PFSK-1 (cell line): ENCODE results near the gene THEMIS.

ENCODE experiments used
- FOXP2 ChIP-seq: optimal IDR thresholded peaks from 2 replicates; pipeline ENCODE3; 2011; ENCODE audit warnings: borderline replicate concordance, control low read depth, inconsistent platforms; ENCODE audit not compliant: insufficient read depth; ENCODE audit errors: extremely low read length, extremely low read depth
- POLR2AphosphoS5 ChIP-seq: IDR thresholded peaks from 2 replicates; pipeline ENCODE4 v1.6.1; 2012; ENCODE audit warnings: low read depth, mild to moderate bottlenecking, control low read depth, low read length, moderate library complexity
- SIN3A ChIP-seq: IDR thresholded peaks from 2 replicates; pipeline ENCODE4 v1.6.1; 2012; ENCODE audit warnings: mild to moderate bottlenecking, low read length, moderate library complexity, borderline replicate concordance; ENCODE audit not compliant: insufficient read depth
- TAF1 ChIP-seq: IDR thresholded peaks from 2 replicates; pipeline ENCODE4 v1.6.1; 2012; ENCODE audit warnings: low read length, control low read depth, borderline replicate concordance; ENCODE audit not compliant: insufficient read depth
- TF ChIP-seq, protein P1 (sequence below), 2 experiments: IDR thresholded peaks; 2 replicates each; pipeline versions ENCODE4 v1.6.1 to v1.8.0; 2011 to 2012; ENCODE audit warnings: low read depth in 2 of 2, low read length in 2 of 2, control low read depth in 1 of 2, inconsistent platforms in 1 of 2, mild to moderate bottlenecking in 1 of 2, moderate library complexity in 1 of 2; ENCODE audit not compliant: insufficient read depth in 1 of 2

THEMIS gene

DNA sequence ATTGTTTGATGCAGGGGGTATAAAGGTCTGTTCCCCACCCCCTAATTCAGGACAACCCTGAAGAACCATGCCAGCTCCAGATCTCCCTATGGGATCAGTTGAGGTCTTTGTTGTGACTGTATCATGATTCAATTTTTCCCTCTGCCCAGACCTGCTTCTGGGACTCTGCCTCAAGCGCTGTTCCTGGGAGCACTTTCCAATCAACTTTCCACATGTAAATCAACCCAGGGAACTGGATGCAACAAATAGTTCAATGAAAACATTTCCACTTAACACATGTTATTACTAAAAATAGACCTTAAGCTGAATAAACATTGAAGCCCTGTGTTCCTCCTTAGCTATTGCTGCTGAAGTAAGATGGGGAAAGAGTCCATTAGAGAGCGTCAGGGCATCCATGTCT is 184.4 kb downstream of the THEMIS start:
- TF ChIP-seq SIN3A (no peak), FOXP2 (no peak), TAF1 (no peak), POLR2AphosphoS5 (no peak)
- TF ChIP-seq, protein P1, sequence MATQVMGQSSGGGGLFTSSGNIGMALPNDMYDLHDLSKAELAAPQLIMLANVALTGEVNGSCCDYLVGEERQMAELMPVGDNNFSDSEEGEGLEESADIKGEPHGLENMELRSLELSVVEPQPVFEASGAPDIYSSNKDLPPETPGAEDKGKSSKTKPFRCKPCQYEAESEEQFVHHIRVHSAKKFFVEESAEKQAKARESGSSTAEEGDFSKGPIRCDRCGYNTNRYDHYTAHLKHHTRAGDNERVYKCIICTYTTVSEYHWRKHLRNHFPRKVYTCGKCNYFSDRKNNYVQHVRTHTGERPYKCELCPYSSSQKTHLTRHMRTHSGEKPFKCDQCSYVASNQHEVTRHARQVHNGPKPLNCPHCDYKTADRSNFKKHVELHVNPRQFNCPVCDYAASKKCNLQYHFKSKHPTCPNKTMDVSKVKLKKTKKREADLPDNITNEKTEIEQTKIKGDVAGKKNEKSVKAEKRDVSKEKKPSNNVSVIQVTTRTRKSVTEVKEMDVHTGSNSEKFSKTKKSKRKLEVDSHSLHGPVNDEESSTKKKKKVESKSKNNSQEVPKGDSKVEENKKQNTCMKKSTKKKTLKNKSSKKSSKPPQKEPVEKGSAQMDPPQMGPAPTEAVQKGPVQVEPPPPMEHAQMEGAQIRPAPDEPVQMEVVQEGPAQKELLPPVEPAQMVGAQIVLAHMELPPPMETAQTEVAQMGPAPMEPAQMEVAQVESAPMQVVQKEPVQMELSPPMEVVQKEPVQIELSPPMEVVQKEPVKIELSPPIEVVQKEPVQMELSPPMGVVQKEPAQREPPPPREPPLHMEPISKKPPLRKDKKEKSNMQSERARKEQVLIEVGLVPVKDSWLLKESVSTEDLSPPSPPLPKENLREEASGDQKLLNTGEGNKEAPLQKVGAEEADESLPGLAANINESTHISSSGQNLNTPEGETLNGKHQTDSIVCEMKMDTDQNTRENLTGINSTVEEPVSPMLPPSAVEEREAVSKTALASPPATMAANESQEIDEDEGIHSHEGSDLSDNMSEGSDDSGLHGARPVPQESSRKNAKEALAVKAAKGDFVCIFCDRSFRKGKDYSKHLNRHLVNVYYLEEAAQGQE (IDR thresholded peaks at IDR 0.05; ENCODE audit: insufficient read depth in 1 of 2, low read depth in 2 of 2, low read length in 2 of 2) = no peak

DNA sequence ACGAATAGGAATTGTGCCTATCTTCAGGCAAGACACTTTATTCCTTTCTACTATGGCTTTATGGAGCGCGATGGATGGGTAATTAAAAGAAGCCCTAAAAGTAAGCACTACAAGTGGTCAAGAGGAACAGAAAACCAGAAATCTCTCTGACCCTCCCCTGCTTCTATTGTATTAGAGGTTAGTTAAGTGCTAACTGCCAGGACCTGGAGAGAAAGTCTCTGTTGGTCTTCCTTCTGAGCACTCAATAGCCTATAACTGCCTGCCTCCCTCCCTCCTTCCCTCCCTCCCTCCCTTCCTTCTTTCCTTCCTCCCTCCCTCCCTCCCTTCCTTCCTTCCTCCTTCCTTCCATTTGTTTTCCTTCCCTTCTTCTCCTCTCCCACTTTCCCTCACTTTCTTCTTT is 190.2 kb downstream of the THEMIS start:
- TF ChIP-seq POLR2AphosphoS5 = no peak
- no peak for TF ChIP-seq FOXP2
- TF ChIP-seq, protein P1 (IDR thresholded peaks at IDR 0.05; ENCODE audit: insufficient read depth in 1 of 2, low read depth in 2 of 2, low read length in 2 of 2) = no peak
- no peak for TF ChIP-seq SIN3A
- TF ChIP-seq TAF1 = no peak

DNA sequence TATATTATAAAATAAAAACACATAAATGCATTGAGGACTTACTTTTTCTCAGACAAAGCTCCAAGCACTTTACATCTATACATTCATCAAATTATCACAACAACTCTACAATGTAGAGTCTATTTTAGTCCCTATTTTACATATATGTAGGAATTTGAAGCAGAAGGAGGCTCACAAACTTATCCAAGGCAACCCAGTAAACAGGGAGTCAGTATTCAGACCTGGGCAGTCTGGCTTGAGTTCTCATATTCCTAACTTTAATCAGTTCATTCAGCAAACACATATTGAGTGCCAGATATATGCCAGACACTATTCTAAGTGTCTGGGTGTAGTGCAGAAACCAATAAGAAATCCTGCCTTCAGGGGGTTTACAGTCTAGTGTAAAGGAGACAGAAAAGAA is 194.6 kb downstream of the THEMIS start:
- TF ChIP-seq, protein P1 (IDR thresholded peaks at IDR 0.05; ENCODE audit: insufficient read depth in 1 of 2, low read depth in 2 of 2, low read length in 2 of 2) = no peak
- no peak for TF ChIP-seq FOXP2
- no peak for TF ChIP-seq TAF1
- no peak for TF ChIP-seq POLR2AphosphoS5
- no peak for TF ChIP-seq SIN3A

DNA sequence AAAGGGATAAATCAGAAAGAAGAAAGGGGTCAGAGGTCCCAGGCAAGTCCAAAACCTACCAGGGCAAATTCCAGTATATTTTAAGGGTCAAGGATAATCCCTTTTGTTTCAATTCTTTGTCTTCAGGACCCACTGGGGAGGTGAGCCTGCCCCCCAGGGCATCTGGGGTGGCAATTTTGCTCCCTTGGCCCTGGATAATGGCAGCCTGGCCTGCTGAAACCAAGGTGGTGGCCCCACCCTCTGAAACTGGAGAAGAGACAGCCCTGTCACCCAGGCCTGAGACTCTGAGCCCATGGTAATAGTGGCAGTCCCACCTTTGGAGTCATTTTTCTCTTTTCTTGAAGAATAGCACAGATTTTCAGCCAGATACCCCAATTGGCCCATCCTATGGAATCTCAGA is 205.8 kb downstream of the THEMIS start:
- TF ChIP-seq POLR2AphosphoS5 (no peak), TAF1 (no peak), FOXP2 (no peak), SIN3A (no peak)
- TF ChIP-seq, protein P1 (IDR thresholded peaks at IDR 0.05; ENCODE audit: insufficient read depth in 1 of 2, low read depth in 2 of 2, low read length in 2 of 2) = no peak

DNA sequence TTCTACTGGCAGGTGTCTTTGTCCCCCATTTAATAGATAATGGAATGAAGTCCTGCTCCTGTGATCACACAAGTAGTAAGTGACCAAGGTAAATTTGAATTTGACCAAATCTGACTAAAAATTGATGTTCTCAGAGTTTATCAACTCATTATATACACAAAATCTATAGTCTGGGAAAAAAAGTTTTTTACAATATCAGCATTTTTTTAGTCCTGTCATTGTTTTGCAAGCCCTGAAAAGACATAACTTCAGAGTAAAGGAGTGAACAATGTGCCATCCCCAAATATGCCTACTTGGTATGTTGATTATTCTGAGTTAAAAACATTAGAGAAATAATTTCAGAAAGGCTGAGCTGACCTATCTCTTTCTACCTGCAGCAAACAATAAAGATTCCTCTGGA is 209.7 kb downstream of the THEMIS start:
- TF ChIP-seq FOXP2 (no peak), TAF1 (no peak), POLR2AphosphoS5 (no peak), SIN3A (no peak)
- TF ChIP-seq, protein P1 (IDR thresholded peaks at IDR 0.05; ENCODE audit: insufficient read depth in 1 of 2, low read depth in 2 of 2, low read length in 2 of 2) = no peak
